Activated naive CD8-positive, alpha-beta T cell treated with anti-CD3 and anti-CD28 coated beads, Interleukin-2, amount 50 U/mL, for 24 hours (primary cell): ENCODE results near the gene CRIP3.

Source experiments
- ATAC-seq: fragments of 150-1000 bp; cut with Tn5 transposase; one replicate; pipeline ENCODE4 v1.10.0; 2021
- DNase-seq: peaks from one replicate; pipeline ENCODE4 v3.0.0; 2021
- H3K27ac Mint-ChIP-seq: one replicate; pipeline ENCODE4 v1.8.0; 2021; ENCODE audit warnings: mild to moderate bottlenecking, mixed read lengths
- H3K27me3 Mint-ChIP-seq: one replicate; pipeline ENCODE4 v1.8.0; 2021; ENCODE audit warnings: mixed read lengths
- H3K36me3 Mint-ChIP-seq: one replicate; pipeline ENCODE4 v1.8.0; 2021; ENCODE audit warnings: low read depth, mixed read lengths
- H3K4me1 Mint-ChIP-seq: one replicate; pipeline ENCODE4 v1.8.0; 2021; ENCODE audit warnings: mixed read lengths
- H3K4me3 Mint-ChIP-seq: one replicate; pipeline ENCODE4 v1.8.0; 2021; ENCODE audit warnings: mild to moderate bottlenecking, moderate library complexity, mixed read lengths
- H3K9me3 Mint-ChIP-seq: one replicate; pipeline ENCODE4 v1.8.0; 2021; ENCODE audit warnings: mixed read lengths

Gene CRIP3

DNA sequence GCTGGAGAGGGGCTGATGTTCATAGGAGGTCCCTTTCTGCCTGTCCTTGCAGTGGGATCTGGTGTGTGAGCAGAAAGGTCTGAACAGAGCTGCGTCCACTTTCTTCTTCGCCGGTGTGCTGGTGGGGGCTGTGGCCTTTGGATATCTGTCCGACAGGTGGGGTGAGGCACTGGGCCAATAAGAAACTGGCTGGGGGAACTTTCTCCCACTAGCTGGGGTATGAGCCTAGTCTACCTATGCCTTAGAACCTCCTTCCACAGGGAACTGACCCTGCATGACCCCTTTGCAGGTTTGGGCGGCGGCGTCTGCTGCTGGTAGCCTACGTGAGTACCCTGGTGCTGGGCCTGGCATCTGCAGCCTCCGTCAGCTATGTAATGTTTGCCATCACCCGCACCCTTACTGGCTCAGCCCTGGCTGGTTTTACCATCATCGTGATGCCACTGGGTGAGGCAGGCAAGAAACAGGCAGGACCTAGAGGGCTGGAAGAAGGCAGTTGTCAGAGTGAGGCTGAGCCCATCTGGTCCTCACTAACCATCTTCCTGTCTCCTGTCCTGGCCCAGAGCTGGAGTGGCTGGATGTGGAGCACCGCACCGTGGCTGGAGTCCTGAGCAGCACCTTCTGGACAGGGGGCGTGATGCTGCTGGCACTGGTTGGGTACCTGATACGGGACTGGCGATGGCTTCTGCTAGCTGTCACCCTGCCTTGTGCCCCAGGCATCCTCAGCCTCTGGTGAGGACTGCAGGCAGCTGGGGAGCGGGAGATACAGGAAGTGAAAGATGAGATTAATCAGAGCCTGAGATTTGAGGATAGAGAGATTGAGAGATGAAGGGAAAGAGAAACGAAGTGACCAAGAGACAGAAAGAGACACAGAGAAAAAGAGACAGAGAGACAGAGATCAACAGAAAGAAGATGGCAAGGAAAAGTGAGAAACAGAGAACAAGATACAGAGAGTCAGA lies 9.0 kb downstream of the CRIP3 start:
- H3K36me3 Mint-ChIP-seq = no peaks in the 10 kb centered on the region
- no peaks in the 10 kb centered on the region for H3K9me3 Mint-ChIP-seq
- no peaks in the 10 kb centered on the region for H3K4me1 Mint-ChIP-seq
- peaks cover 2% of the 10 kb centered on the region for H3K27me3 Mint-ChIP-seq
- DNase-seq (no peak), ATAC-seq (no peak)
- H3K4me3 Mint-ChIP-seq = no peak overlapping the region
- no peak overlapping the region for H3K27ac Mint-ChIP-seq

DNA sequence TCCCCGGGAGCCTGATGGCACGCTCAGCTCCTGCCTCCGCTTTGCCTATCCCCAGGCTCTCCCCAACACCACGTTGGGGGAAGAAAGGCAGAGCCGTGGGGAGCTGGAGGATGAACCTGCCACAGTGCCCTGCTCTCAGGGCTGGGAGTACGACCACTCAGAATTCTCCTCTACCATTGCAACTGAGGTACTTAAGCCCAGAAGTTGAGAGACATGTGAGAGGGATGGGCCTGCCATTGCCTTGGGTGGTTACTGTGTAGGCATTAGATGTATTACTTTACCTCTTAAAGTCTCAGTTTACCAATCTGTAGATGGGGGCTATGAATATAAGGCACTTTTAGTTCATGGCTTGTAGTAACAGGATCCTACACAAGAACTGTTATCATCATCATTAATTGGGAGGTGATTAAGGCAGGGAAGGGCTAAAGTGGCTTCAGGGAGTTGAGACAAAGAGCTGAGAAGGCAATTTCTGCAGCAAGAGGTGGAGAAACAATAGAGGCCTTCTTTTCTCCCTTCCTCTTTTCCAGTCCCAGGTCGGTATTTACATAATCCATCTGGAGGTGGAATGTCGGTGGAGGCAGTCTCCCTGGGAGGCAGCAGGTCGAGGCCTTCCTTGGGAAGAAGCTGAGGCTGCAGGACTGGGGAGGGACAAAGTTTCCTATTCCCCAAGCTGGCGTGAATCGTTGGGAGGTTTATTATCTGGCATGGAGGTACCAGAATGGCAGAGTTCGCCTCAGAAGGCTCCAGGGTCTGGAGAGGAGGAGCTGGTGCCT lies 9.9 kb downstream of the CRIP3 start:
- DNase-seq = no peak
- ATAC-seq = no peak
- Mint-ChIP-seq H3K9me3 (no peaks in the 10 kb centered on the region), H3K4me3 (no peak overlapping the region), H3K4me1 (no peaks in the 10 kb centered on the region), H3K36me3 (no peaks in the 10 kb centered on the region), H3K27me3 (peaks cover 2% of the 10 kb centered on the region), H3K27ac (no peak overlapping the region)

DNA sequence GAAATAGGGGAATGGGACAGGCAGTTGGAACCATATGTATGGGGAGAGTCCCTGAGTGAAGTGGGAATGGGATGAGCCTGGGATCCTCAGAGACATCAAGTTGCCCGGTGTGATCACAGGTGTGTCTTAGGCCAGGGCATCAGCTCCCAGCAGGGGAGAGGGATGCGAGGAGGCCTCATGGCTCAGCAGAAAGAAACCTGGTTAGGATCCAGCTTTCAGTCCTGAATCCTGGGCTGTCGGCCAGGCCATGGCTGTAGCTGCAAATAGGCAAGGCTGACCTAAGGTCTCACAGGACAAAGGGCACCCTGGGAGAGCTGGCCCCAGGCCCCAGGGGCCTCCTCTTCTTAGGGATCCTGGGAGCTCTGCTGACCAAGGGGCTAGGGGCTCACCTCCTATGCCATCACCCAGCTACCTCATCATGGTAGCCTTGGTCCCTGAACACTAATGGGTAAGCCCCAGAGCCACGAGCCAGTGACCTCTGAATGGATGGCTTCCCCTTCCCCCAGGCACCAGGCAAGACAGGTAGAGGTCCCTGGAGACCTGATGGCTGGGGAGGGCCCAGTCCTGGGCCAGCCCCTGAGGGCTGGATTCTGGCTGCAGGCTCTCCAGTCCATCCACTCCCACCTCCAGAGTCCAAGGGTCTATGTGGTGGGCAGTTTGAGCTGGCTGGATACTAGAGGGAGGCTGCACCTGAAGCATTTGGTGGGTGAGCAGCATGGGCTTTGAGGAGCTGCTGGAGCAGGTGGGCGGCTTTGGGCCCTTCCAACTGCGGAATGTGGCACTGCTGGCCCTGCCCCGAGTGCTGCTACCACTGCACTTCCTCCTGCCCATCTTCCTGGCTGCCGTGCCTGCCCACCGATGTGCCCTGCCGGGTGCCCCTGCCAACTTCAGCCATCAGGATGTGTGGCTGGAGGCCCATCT lies 10.7 kb downstream of the CRIP3 start, which contains the start of gene SLC22A7:
Gene SLC22A7, plus strand, starts transcription at position 617 of the 921 bp plus-strand sequence. Its CDS starts 99 bp downstream, at position 716.
- Mint-ChIP-seq H3K36me3 (no peaks in the 10 kb centered on the region), H3K27ac (no peak within 1 kb of the TSS), H3K9me3 (no peaks in the 10 kb centered on the region), H3K27me3 (peaks cover 2% of the 10 kb centered on the region), H3K4me3 (no peak within 1 kb of the TSS), H3K4me1 (no peaks in the 10 kb centered on the region)
- DNase-seq (no peak), ATAC-seq (no peak)

DNA sequence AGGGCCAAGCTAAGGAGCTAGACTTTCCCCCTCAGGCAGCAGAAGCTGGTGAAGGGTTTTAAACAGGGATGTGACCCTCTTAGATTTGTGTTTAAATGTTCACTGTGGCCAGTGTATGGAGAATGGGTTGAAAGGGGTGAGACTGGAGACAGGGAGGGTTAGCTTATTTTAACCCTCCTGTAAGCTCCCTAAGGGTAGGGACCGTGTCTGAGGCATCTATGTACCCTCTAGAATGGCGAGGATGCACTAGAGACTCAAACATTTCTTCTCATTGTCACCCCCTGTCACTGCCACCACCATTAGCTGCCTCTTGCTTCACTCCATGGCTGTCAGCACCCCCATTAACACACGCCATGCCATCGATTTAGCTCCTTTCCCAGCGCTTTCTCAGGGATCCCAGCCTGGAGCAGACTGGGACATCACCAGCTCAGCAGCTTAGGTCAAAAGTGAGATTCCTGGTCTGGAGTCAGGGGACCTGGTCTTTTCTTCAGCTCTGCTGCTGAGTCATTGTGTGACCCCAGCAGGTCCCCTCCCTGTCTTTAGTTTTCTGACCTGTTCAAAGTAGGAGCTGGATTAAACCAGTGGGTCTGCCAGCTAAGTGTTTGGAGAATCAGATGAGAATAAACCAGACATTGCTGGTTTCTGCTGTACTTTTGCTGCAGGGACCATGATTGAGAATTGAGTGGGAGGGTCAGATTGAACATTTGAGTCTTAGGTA lies 11.7 kb downstream of the CRIP3 start:
- Mint-ChIP-seq H3K36me3 (no peaks in the 10 kb centered on the region), H3K27me3 (peaks cover 2% of the 10 kb centered on the region), H3K9me3 (no peaks in the 10 kb centered on the region), H3K27ac (no peak overlapping the region), H3K4me3 (no peak overlapping the region), H3K4me1 (no peaks in the 10 kb centered on the region)
- DNase-seq (no peak), ATAC-seq (no peak)

DNA sequence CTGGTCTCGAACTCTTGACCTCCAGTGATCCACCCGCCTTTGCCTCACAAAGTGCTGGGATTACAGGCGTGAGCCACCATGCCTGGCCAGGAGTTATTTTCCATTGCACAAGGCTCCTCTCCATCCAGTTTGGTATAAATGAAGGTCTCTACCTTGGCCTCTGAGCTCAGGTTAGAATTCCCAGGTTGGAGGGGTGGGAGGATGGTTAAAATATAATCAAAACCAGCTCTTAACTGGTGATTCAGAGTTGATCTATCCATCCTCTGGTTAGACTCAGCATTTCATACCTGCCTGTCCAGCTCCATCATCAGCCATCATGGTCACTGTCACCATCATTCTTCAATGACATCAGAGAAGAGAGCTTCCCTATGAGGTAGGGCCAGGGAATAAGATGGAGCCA lies 13.2 kb downstream of the CRIP3 start:
- H3K4me3 Mint-ChIP-seq = no peak overlapping the region
- H3K4me1 Mint-ChIP-seq = no peaks in the 10 kb centered on the region
- H3K9me3 Mint-ChIP-seq = no peaks in the 10 kb centered on the region
- peaks cover 2% of the 10 kb centered on the region for H3K27me3 Mint-ChIP-seq
- H3K36me3 Mint-ChIP-seq = no peaks in the 10 kb centered on the region
- no peak overlapping the region for H3K27ac Mint-ChIP-seq
- DNase-seq (no peak), ATAC-seq (no peak)

DNA sequence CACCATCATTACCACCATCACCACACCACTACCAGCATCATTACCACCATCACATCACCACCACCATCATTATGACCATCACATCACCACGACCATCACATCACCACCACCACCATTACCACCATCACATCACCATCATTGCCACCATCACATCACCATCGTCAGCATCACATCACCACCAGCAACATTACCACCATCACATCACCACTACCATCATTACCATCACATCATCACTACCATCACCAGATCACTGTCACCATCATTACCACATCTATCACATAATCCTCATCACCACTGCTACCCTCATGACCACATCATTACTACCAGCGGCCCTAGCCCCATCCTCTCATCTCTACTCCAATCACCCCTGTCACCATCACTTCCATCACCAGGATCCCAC lies 14.1 kb downstream of the CRIP3 start:
- Mint-ChIP-seq H3K4me1 (no peaks in the 10 kb centered on the region), H3K27ac (no peak overlapping the region), H3K4me3 (no peak overlapping the region), H3K27me3 (no peaks in the 10 kb centered on the region), H3K36me3 (no peaks in the 10 kb centered on the region), H3K9me3 (no peaks in the 10 kb centered on the region)
- ATAC-seq (no peak), DNase-seq (no peak)

GRCh38 chr6:43293698-43294097 lies 14.9 kb downstream of the CRIP3 start:
- Mint-ChIP-seq H3K36me3 (no peaks in the 10 kb centered on the region), H3K9me3 (no peaks in the 10 kb centered on the region), H3K27ac (no peak overlapping the region), H3K4me1 (no peaks in the 10 kb centered on the region), H3K27me3 (peaks cover 2% of the 10 kb centered on the region), H3K4me3 (no peak overlapping the region)
- DNase-seq = no peak
- no peak for ATAC-seq

- H3K4me1 Mint-ChIP-seq = no peaks in the 10 kb centered on the region
- ATAC-seq (no peak), DNase-seq (no peak)
- no peak overlapping the region for H3K4me3 Mint-ChIP-seq
- no peaks in the 10 kb centered on the region for H3K9me3 Mint-ChIP-seq
- no peaks in the 10 kb centered on the region for H3K36me3 Mint-ChIP-seq
- H3K27ac Mint-ChIP-seq = no peak overlapping the region
- peaks cover 2% of the 10 kb centered on the region for H3K27me3 Mint-ChIP-seq
Measured at GRCh38 chr6:43292763-43293318, 15.8 kb downstream of the CRIP3 start.

GRCh38 chr6:43292341-43292740 lies 16.3 kb downstream of the CRIP3 start:
- H3K9me3 Mint-ChIP-seq = no peaks in the 10 kb centered on the region

DNA sequence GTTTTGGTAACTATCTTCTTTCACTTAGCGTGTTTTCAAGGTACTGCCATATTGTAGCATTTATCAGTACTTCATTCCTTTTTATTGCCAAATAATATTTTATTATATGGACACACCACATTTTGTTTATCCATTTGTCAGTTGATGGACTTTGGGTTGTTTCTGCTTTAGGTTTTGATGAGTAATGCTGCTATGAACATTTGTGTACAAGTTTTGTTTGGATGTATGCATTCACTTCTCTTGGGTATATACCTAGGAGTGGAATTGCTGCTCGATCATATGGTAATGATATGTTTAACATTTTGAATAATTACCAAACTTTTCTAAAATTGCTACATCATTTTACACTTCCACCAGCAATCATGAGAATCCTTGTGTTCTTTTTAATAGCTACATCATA lies 16.9 kb downstream of the CRIP3 start:
- Mint-ChIP-seq H3K9me3 (no peaks in the 10 kb centered on the region), H3K36me3 (no peaks in the 10 kb centered on the region), H3K4me1 (no peaks in the 10 kb centered on the region), H3K4me3 (no peak overlapping the region), H3K27me3 (peaks cover 8% of the 10 kb centered on the region), H3K27ac (no peak overlapping the region)
- DNase-seq (no peak), ATAC-seq (no peak)

More at GRCh38 chr6:43292341-43292740, 16.3 kb downstream of the CRIP3 start:
- DNase-seq = no peak
- no peak for ATAC-seq
- Mint-ChIP-seq H3K4me1 (no peaks in the 10 kb centered on the region), H3K27me3 (peaks cover 4% of the 10 kb centered on the region), H3K4me3 (no peak overlapping the region), H3K36me3 (no peaks in the 10 kb centered on the region), H3K27ac (no peak overlapping the region)

GRCh38 chr6:43290905-43291355 lies 17.7 kb downstream of the CRIP3 start:
- no peak overlapping the region for H3K4me3 Mint-ChIP-seq

DNA sequence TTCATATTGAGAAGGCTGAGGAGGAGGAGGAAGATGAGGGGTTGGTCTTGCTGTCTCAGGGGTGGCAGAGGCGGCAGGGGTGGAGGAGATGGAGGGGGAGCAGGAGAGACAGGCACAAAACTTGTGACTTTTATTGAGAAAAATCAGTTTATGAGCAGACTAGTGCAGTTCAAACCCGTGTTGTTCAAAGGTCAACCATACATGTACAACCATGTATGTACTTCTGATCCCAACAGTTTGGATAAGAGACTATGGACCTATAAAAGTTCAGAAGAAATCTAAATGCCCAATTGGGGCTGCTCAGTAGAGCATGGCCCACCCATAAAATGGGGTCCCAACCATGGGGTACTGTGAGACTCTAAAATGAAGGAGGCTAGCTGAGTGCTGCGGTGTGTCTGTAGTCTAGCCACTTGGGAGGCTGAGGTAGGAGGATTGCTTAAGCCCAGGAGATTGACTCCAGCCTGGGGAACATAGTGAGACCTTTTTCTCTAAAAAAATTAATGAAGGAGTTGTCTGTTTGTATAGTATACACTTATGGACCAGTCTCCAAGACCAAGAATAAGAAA lies 18.2 kb downstream of the CRIP3 start:
- ATAC-seq (no peak), DNase-seq (no peak)
- H3K27me3 Mint-ChIP-seq = peaks cover 19% of the 10 kb centered on the region
- H3K27ac Mint-ChIP-seq = peak overlapping the region; percentile 11
- no peaks in the 10 kb centered on the region for H3K4me1 Mint-ChIP-seq
- H3K4me3 Mint-ChIP-seq = no peak overlapping the region
- no peaks in the 10 kb centered on the region for H3K9me3 Mint-ChIP-seq
- H3K36me3 Mint-ChIP-seq = no peaks in the 10 kb centered on the region

More at GRCh38 chr6:43290905-43291355, 17.7 kb downstream of the CRIP3 start:
- no peak for ATAC-seq
- Mint-ChIP-seq H3K9me3 (no peaks in the 10 kb centered on the region), H3K27ac (no peak overlapping the region), H3K36me3 (no peaks in the 10 kb centered on the region), H3K4me1 (no peaks in the 10 kb centered on the region), H3K27me3 (peaks cover 14% of the 10 kb centered on the region)
- DNase-seq = no peak
